NCI-H526 treated with DMSO at 0.1 percent for 48 hours (cell line): ENCODE measurements around the gene STPG1.

Experiments used
- DNase-seq: peaks from one replicate; lab custom pipeline; 2025; lab: John Stamatoyannopoulos, UW

The STPG1 gene

GRCh38 chr1:24426744-24427544, 13.4 kb upstream of the STPG1 start:
- no peak for DNase-seq

GRCh38 chr1:24425922-24426321, 12.3 kb upstream of the STPG1 start:
- DNase-seq, result no peak

- no peak for DNase-seq
Observed at GRCh38 chr1:24425441-24425840, 11.9 kb upstream of the STPG1 start.

- no peak for DNase-seq
Observed at GRCh38 chr1:24424990-24425389, 11.4 kb upstream of the STPG1 start.

- no peak for DNase-seq
Observed at GRCh38 chr1:24424207-24424606, 10.6 kb upstream of the STPG1 start.

GRCh38 chr1:24421502-24421901, 7.9 kb upstream of the STPG1 start:
- DNase-seq, result no peak

- DNase-seq, result no peak
Observed at GRCh38 chr1:24420547-24420946, 7.0 kb upstream of the STPG1 start.

GRCh38 chr1:24418898-24419628, 5.5 kb upstream of the STPG1 start:
- DNase-seq, result no peak

- DNase-seq, result no peak
Observed at GRCh38 chr1:24417681-24418080, 4.1 kb upstream of the STPG1 start.

- peak; percentile 38 for DNase-seq
Observed at GRCh38 chr1:24416666-24417391, 3.2 kb upstream of the STPG1 start.

- DNase-seq, result no peak
Observed at GRCh38 chr1:24415910-24416665, 2.5 kb upstream of the STPG1 start.

GRCh38 chr1:24415334-24415909, 1.8 kb upstream of the STPG1 start, which contains the start of gene NIPAL3:
Gene NIPAL3 (plus strand): TSS chr1:24415802. CDS start chr1:24419548, 3,746 bp downstream.
- peak; percentile 100 for DNase-seq

- no peak for DNase-seq
Observed at GRCh38 chr1:24414775-24415333, 1.3 kb upstream of the STPG1 start.

GRCh38 chr1:24412408-24412807, 1.2 kb downstream of the STPG1 start:
- DNase-seq, result no peak

GRCh38 chr1:24411963-24412362, 1.6 kb downstream of the STPG1 start:
- no peak for DNase-seq

- DNase-seq, result no peak
Observed at GRCh38 chr1:24410750-24411149, 2.8 kb downstream of the STPG1 start.

- no peak for DNase-seq
Observed at GRCh38 chr1:24409535-24409934, 4.0 kb downstream of the STPG1 start.

GRCh38 chr1:24406788-24407187, 6.8 kb downstream of the STPG1 start:
- DNase-seq, result no peak

- DNase-seq, result no peak
Observed at GRCh38 chr1:24403806-24404205, 9.8 kb downstream of the STPG1 start.

GRCh38 chr1:24400065-24400464, 13.5 kb downstream of the STPG1 start:
- DNase-seq, result peak; percentile 17

GRCh38 chr1:24393892-24394291, 19.7 kb downstream of the STPG1 start:
- DNase-seq, result no peak
